ENCODE data around the gene L3MBTL2.

DNA sequence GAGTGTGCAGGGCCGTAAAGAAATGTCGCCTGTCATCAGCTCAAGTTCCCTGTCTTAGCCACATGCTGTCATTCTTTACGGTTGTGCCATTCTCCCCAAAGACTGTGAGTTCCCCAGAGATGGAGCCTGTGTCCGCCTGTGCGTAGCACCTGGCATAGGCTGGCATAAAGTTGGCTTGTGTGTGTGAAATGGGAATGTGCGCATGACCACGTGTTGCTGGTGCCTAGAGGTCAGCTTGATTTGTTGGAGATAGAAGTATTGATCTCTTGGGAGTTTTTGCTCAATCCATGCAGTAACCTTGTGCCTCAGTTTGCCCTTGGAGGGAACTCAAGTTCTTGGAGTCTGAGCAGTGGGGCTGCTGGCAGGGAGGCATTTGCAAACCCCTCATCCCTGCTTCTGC lies 26.3 kb downstream of the L3MBTL2 start:
- TF ChIP-seq GABPA (IDR thresholded peaks at IDR 0.05 in 1 of 2, conservative IDR thresholded peaks at IDR 0.05 in 1 of 2) = no peak
- TF ChIP-seq, protein P1, sequence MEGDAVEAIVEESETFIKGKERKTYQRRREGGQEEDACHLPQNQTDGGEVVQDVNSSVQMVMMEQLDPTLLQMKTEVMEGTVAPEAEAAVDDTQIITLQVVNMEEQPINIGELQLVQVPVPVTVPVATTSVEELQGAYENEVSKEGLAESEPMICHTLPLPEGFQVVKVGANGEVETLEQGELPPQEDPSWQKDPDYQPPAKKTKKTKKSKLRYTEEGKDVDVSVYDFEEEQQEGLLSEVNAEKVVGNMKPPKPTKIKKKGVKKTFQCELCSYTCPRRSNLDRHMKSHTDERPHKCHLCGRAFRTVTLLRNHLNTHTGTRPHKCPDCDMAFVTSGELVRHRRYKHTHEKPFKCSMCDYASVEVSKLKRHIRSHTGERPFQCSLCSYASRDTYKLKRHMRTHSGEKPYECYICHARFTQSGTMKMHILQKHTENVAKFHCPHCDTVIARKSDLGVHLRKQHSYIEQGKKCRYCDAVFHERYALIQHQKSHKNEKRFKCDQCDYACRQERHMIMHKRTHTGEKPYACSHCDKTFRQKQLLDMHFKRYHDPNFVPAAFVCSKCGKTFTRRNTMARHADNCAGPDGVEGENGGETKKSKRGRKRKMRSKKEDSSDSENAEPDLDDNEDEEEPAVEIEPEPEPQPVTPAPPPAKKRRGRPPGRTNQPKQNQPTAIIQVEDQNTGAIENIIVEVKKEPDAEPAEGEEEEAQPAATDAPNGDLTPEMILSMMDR (IDR thresholded peaks at IDR 0.05; ENCODE audit: low read depth, low read length, missing input control) = no peak
